ENCODE measurements around the gene PARVB.
A peak's percentile ranks its signal among the peaks of the same experiment; 100 is the strongest.

PARVB gene

DNA sequence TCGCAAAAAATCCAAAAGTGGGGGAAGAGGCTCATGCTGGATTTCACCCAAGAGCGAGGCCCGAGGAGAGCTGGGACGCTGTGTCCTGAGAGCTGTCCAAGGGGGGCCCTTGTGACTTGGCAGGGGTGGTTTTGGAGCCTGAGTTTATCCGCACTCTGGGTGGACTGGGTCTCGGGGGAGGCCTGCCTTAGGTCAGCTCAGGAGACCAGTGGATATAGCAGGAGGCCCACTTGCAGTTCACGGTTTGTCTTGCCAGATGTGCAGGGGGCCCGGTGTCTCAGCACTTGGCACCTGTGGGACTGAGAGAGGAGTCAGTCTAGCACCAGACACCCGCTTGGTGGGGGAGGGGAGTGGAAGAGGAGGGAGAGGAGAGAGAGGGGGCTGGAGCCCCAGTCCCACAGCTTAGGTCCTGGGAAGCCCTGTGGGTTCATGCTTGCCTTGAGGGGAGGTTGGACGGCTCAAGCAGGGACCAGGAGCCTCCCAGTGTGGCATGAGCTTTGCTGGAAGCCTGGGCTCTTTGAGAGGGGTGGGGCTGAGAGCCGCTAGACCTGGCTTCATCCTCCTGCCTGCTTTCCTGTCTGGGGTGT is 33.4 kb downstream of the PARVB start:
- DNase-seq: no peak

DNA sequence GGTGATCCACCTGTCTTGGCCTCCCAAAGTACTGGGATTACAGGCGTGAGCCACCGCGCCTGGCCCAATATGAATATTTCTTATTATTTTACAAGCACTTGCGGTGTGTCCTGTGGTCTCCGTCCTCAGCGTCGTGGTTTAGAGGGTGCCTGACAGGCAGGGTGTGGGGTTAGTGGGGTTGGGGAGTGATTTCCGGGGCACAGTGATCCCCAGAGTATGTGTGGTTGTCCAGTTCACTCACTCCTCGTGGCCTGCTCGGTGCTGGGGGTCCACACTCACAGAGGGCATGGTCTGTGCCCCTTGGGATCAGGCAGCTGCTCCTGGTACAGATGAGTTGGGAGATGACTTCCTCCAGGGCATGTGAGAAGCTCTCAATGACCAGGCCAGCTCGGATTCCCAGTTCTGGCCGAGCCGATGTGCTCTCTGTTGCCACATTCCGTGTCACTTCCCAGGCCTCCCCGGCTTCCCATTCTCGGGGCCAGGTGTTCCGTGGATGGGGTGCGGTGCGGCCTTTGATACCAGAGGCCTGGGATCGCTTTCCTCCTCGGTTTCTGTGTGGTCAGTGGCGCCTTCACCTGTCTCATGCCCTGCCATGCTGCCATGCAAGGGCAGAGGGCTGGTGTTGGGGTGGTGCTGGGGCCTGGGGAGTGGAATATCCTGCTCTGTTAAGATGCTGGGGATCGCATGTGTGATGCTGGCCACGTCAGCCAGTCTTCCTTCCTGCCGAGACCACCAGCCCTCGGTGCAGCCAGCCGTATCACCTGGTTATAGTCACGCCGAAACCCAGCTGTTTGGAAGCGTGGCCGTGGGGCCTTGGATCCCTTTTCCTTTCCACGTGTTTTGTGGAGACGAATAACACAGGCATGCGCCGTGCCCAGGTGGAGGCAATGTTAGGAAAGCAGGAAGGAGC is 39.6 kb downstream of the PARVB start:
- no peak for DNase-seq

DNA sequence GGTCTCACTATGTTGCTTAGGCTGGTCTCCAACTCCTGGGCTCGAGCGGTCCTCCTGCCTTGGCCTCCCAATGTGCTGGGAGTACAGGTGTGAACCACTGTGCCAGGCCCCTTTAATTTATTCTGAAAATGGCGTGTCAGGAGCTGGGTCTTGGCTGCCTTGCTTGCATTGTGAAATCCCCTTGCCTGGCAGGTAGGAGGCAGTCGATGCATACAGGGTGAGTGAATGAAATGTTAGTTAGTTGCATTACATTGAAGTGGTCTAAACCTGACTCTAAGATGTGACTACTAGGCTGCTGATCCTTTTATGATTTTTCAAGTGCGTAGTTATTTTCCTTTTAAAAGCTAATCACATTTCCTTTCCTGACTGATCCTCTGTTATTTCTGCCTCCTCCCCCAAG is 42.9 kb downstream of the PARVB start:
- DNase-seq: no peak

DNA sequence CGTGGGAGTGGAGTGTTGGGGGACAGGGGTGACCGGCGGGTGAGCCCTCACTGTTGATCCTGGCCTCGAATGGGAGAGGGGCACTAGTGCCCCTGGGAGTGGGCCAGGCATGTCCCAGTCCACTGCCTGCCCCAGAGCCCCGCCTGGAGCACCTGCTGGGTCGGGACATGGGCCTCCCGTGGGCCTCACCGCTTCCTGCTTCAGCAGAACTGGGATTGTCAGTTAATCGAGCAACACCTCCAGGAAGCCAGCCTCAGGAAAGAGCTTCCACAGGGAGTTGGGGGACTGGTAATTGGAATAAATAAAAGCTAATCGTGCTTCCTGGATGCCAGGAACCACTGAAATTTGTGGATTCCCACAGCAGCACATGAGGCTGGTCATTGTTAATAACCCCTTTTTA is 43.8 kb downstream of the PARVB start:
- DNase-seq: no peak

DNA sequence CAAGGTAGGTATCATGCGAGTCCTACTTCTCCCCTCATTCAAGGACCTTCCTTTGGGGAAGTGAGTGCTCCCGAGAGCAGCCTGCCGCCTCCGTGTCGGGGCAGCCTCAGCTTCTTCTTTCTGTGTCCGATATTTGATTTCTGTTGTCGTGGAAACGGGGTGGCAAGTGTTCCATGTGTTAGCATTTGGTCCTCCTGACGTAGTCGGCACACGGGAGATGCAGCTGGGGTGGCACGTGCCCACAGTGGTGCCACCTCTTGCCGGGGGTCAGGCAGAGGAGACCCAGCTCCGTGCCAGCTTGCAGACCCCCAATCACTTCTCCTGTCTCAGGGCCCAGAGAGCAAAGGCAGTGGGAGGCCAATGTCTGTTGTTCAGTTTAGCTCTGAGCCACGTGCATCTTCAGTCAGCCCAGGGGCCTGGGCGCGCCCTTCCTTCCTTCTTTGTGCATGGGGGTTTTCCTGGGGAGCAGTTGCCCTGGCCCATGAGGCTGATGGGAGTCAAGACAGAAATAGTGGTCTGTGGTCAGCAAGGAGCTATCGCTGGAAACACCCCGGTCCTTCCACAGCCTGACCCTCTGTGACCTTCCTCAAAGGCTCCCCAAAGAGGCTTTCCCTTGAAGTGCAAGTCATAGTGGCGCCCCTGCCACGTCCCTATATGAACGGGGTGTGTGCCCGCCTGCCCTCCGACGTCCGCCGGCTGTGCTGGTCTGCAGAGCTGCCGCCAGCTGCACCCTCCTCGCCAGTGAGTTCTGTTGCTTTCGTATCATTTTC is 44.5 kb downstream of the PARVB start:
- no peak for DNase-seq

DNA sequence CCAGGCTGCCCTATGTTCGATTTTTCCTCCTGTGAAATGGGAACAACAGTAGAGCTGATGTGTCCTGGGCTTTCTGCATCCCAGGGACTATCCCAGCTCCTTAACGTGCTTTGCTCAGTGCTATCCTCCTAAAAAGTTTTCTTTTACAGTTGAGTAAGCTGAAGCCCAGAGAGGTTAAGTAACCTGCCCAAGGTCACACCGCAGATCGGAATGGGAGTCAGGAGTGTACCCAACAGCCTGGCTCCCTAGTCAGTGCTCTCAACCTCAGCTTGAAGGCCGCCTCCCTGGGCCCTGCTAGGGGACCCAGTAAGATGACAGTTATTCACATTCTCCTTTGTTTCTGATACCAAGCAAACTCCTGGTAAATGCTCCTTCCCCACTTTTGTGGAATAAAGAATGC is 45.9 kb downstream of the PARVB start:
- DNase-seq: no peak

DNA sequence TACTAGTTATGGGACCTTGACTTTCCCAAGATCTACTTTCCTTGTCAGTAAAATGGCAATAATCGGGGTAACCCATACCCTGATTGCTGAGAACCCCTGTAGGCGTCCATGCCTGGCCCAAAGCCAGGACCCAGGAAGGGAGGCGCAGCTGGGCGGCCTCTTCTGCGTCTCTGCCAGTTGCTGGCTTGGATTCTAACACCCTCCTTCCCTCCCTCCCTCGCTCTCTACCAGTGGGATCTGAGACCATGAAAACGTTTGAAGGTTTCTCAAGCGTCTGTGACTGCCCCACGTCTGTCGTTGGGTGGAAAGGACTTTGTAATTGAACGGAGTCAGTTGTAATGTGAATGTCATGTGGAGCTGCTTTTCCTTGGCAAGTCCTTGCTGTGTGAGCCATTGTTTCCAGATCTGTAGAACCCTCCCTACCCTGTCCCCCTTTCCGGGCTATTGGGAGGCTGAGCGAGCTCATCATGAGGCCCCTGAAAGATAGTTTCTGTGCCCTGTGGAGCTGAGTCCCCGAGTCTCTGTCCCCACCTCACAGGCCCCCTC is 47.8 kb downstream of the PARVB start:
- no peak for DNase-seq

DNA sequence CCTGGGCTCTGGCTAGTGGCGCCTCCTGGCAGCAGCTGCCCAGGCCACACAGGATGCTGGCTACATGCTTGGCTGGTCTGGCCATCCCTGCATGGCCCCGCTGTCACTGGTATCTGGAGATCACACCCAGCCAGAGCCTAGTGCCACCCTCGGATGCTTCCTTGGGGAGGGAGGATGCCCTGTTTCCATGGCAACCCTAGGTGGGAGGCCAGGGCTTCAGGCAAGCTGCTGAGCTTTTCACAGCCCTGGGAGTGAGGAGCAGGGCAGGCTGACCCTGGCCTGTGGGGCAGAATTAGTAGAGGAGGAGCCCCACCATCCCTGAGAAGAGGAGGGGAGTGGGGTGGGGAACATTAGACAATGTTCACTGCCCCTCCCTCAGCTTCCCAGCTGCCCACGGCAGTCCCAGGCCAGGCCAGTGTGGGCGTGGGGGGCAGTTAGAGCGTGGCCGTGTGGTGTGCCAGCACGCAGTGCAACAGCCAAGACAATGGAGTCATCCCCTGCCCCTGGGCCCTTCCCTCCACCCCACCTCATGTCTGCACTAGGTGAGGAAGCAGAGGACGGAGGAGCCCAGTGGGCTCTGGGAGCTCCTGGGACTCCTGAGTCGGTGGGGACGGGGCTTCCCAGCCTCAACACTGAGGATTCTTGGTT is 50.4 kb downstream of the PARVB start:
- no peak for DNase-seq

DNA sequence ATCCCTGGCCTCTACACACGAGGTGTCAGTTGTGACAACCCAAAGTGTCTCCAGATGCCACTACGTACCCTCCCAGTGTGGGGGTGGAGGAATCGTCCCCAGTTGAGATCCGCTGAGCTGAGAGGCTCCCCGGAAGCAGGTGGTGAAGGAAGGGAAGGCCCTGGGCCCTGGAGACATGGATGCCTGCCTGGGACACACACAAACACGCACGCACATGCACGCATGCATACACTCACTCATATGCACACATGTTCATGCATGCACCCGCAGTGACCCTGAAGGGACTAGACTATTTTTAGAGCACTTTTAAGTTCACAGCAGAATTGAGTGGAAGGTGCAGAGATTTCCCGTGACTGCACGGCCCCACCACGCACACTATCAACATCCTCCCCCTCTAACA is 50.9 kb downstream of the PARVB start:
- no peak for DNase-seq

DNA sequence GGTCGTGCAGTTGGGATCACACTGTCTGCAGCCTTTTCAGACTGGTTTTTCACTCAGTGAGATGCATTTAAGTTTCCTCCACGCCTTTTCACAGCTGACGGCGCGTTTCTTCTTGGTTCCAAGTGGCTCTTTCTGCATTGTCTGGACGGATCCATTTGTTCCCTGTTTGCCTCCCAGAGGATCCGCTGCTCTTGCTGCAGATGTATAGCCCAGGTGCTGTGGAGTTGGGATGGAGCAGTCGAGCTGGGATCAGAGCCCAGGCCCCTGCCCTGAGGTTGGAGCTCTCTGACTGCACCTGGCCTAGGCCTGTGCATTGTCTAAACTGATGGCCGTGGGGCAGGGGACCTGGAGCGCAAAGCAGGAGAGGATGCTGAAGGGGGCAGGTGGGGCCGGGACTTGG is 51.6 kb downstream of the PARVB start:
- no peak for DNase-seq

DNA sequence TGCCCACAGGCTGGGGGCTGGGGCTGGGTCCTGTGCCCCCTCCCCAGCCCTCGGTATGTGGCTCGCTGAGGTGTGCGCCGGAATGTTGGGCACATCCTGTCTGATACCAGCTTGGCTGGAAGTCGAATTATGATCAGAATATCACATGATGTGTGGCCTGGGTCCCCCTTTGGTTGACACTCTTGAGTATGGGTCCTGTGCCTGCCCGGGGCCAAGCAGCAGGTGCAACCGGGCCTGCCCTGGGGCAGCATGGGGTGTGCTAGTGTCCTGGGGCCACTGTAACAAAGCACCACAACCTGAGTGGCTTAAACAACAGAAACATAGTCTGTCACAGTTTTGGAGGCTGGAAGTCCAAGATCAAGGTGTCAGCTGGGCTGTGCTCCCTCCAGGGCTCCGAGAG is 52.7 kb downstream of the PARVB start:
- no peak for DNase-seq

DNA sequence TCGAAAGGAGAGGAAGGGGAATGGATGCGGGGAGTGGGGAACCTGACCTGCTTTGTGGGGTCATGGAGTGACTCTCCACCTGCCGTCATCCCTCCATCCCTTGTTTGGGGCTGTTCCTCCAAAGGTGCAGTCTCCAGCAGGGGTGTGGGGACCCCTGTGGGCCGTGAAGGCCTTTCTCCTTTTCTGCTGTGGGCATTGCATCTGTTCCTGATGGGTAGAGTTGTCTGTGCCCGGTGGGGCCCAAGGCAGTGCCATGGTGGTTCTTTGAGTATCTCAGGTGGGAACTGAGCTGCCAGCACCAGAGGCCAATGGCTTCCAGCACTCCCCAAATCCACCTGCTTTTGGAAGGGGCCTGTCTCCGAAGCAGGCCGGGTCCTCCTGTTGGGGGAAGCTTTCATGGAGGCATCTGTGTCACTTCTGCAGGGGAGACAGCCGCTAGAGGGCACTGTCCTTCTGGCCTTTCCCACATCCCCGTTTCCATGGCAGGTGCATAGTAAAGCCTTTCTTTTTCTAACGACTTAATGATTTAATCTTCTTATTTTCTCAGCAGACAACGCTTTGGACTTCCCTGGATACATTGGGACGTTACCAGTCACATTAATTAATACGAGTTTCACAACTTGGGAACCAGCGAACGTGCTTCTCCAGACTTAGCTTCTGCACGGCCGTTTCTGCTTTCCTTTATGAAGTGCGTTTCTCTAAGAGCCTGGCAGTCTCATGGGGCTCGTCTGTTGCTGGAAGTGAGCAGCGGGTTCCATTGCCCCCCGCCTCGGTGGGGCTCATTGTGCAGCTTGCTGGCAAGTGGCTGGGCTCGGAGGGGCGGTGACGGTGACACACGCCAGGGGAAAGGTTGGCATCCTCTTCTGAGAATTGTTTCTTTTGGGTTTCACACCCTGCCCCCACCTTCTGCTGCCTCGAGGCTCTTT is 57.1 kb downstream of the PARVB start:
- DNase-seq: peak in 1 of 2 experiments; percentile 45

DNA sequence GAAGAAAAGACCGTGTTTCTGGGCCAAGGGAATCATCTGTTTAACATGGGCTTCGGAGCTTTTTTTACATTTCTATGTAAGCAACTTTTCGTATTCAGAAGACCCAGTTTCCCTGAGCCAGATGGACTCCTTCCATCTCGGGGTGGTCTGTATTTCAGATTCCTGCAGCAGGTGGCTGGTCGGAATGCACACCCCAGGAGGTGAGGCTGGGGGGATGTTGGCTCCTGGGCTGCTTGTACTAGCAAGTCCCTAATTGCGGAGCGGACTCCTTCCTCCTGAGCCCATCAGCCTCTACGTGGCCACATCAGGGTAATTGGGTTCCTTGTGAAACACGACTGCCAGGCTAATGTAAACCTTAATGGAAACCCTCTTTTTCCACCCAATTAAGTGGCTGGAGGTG is 58.7 kb downstream of the PARVB start:
- DNase-seq: no peak

DNA sequence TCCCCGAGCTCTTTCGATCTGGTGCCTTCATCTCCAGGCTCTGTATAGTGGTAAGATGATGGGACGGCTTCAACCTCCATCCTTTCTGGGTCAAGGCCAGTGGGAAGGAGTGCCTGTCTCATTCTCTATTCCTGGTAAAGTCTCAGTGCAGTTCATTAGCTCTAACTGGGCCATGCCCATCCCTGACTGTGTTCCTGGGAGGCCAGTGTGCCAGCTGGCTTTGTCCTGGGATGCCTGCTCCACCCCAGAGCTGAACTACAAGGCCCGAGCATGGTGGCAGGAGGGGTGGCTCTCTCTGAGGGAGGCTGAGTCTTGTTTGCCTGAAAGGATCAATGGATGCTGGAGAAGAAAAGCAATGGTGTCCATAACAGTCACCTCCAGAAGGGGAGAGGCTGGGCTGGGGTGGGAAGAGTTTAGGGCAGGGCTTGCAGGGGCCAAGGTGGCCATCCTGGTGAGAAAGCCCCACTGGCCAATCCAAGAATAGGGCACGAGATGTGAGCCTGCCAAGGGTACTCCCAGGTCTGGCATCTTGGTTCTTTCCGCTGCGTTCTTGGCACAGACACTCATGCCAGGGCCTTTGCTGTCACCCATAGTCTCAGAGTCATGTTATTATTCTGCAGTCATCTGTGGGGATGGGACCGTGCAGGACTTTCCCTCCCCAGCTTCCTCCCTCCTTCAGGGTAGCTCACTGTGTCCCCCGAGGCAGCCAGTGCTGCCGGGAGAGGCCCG is 60.1 kb downstream of the PARVB start:
- DNase-seq: no peak

DNA sequence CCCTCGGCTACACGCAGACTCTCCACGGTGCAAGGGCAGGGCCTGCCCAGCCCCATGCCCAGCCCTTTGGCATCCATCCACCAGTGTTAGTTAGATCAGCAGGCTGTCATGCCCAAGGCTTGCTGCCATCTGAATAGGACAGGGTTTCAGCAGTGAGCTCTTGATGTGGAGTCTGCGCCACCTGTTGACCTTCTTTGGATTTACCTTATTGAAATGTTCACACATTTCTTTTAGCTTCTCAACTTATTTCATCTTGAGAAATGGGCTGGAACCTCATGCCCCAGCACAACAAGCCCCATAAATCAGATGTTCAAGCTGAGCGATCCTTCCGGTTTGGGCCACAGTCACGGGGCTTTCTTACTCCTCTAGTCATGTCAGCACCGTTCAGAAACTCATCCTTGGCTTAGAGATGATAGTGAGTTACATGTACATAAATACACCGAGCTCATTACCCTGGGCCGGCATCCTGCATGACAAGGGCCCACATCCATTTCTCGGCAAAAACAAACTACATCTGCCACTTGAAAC is 61.7 kb downstream of the PARVB start:
- DNase-seq: no peak

DNA sequence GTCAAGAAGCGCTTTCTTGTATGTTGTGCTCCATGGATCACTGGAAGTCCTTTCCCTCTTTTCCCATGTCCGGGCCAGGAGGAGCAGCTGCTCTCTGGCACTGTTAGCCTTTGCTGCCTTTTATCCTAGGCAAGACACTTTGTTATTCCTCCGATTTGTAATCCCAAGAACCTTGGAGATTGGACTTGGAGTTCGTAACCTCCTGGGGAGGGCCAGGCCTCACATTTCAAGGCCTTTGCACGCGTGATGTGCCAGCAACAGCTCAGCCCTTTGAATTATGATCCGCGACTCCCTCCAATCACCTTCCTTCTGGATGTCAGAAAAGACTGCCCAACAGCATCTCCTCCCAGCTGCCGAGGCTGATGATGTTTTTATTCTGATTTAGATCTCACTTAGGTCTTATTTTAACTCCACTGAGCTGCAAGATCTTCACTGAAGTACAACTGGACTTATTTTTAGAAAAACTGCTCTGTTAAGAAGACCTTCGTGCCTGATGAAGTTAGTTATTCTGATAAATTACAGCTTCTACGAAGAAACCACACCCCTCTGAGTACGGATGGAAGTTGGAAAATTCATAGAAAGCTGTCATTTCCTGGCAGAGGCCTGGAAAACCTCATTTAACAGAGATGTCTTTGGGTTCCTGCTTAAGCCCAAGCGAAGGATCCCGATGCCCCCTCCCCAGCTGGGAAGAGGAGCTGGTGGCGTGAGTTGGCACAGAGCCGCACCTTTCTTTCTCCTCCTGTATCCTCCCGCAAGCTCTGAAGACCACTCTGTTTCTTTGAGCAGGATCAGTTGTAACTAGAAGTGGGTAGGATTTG is 62.4 kb downstream of the PARVB start:
- DNase-seq: no peak

DNA sequence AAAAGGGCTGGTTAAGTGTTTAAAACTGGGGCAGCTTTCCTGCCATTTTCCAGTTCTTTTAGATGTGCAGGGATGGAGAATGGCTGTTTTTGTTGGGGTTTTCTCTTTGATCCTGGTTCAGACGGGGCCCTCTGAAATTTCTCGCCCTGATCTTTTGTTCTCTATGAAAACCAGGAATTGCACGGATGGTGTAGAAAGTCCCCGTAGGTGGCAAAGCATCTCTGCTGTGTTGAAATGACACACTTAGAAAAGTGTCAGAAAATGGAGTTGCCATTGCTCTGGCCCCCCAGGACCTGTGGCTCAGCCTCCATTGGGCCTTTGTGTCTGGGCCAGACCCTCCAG is 63.0 kb downstream of the PARVB start:
- no peak for DNase-seq

DNA sequence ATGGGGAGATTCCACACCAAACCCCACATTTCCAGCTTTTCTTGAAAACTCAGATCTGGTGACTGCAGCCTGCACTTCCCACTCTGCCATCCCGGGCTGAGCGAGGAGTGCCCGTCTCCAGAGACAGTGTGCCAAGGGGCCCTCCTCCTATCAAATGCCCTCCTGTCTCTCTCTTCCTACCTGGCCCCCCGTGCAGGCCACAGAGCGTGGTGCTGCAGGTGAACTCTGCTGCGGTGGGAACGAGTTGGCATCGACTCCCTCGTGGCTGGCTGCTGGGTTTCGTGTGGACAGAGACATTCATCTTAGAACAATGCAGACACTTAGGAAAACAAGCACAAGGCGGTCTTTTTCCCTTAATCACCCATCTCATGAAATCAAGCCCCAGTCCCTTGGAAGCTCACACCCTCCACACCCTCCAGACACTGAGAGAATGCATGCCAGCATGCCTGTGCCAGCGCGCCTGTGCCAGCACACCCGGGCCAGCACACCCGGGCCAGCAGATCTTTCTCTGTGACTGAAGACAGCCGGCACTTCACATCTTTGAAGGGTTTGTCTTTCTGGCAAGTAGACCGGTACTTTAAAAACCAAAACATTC is 65.0 kb downstream of the PARVB start:
- DNase-seq: peak in 1 of 2 experiments; percentile 31

DNA sequence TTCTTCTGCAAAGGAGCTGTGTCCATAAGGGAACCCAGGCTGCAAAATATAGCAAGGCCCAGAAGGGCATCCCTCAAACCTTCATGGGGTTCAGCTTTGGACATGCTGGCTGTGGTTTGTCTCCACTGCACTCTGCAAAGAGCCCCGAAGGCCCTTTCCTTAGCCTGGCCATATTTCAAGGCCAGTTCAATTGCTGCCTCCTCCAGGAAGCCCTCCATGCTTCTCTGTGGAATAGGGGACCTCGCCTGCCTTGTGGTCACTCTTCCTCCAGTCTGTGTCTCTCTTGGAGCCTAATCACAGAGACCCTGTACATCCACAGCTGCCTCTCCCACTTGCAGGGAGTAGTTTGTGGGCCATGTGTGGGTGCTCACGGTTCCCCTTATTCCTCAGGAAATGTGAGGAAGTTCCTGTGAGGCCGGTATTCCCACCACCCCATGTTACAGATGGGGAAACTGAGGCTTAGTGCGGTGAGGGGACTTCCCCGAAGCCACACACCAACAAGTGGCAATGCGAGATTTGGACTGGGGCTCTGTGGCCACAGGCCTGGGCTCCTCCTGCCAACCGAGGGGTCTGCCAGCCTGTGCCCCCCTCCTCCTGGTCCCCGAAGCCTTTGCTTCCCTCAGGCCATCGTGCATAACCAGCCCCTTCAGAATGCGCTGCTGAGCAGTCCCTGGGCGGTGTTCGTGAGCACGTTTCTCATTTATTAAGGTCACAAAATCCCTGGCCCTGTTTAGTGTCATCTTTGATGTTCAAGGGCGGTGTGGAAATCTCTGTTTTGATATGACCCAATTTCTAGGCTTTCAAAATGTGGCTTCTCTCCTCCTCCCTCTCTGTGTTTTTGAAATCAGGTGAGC is 65.8 kb downstream of the PARVB start:
- DNase-seq: no peak

Data from cerebellar nuclear complex (tissue), 1 donor.